Hepatocyte (in vitro differentiated cells): ENCODE data around the gene TM4SF4.

Experiments used
- CTCF ChIP-seq: fragments of 200-600 bp; sonication (generic); IDR thresholded peaks from 2 replicates; pipeline ENCODE4 v1.5.1; 2016; ENCODE audit warnings: antibody characterized with exemption, mild to moderate bottlenecking; ENCODE audit not compliant: poor library complexity
- EZH2 ChIP-seq: fragments of 200-600 bp; sonication (generic); IDR thresholded peaks from 2 replicates; pipeline ENCODE4 v1.6.1; 2016; ENCODE audit warnings: antibody characterized with exemption, mild to moderate bottlenecking, borderline replicate concordance
- EZH2phosphoT487 ChIP-seq: fragments of 200-600 bp; sonication (generic); IDR thresholded peaks from one replicate; pipeline ENCODE4 v1.6.1; 2018; ENCODE audit warnings: antibody characterized with exemption, mild to moderate bottlenecking, low read depth, moderate library complexity; ENCODE audit not compliant: unreplicated experiment, severe bottlenecking

- no peak for TF ChIP-seq CTCF
- TF ChIP-seq EZH2 = no peak
- TF ChIP-seq EZH2phosphoT487 = no peak
Observed at GRCh38 chr3:149534082-149534481, 59.6 kb downstream of the TM4SF4 start.
